Body of pancreas (tissue), 4 donors: ENCODE results near the gene HNRNPA0.

Experiments
- POLR2A ChIP-seq, 3 donors: fragments of 450-650 bp; IDR thresholded peaks; one replicate each; pipeline ENCODE4 v1.6.1; 2016; ENCODE audit warnings: antibody characterized with exemption in 3 of 3, mild to moderate bottlenecking in 2 of 3
- TF ChIP-seq, protein P1 (sequence below), 7 experiments: fragments of 450-650 bp in 4 of 7; fragments of 200-600 bp in 3 of 7; sonication (generic) in 3 of 7; IDR thresholded peaks; one replicate each; pipeline ENCODE4 v1.5.1; 2016 to 2019; ENCODE audit warnings: antibody characterized with exemption in 7 of 7

DNA sequence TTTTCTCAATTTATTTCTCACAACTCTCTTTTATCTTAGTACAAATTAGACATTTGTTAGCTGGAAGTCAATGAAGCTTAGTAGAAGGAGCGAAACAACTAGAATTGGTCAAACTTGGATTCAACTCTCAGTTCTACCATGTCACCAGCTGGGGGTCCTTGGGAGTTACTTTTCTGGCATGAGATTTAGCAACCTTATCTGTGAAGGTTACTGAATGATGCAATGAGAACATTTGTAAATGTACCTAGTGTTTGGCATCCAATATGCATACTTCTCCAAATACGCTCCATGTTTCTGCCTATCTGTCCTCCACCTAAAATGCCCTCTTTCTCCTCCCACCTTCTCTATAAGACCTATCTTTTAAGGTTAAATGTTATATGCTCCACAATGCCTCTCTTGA, 6.3 kb downstream of the HNRNPA0 start:
- TF ChIP-seq POLR2A (IDR thresholded peaks at IDR 0.05), result no peak
- TF ChIP-seq, protein P1, sequence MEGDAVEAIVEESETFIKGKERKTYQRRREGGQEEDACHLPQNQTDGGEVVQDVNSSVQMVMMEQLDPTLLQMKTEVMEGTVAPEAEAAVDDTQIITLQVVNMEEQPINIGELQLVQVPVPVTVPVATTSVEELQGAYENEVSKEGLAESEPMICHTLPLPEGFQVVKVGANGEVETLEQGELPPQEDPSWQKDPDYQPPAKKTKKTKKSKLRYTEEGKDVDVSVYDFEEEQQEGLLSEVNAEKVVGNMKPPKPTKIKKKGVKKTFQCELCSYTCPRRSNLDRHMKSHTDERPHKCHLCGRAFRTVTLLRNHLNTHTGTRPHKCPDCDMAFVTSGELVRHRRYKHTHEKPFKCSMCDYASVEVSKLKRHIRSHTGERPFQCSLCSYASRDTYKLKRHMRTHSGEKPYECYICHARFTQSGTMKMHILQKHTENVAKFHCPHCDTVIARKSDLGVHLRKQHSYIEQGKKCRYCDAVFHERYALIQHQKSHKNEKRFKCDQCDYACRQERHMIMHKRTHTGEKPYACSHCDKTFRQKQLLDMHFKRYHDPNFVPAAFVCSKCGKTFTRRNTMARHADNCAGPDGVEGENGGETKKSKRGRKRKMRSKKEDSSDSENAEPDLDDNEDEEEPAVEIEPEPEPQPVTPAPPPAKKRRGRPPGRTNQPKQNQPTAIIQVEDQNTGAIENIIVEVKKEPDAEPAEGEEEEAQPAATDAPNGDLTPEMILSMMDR (IDR thresholded peaks at IDR 0.05), result peak in 3 of 7 experiments; percentile 11 to 18 (median 12)
